Stimulated activated CD8-positive, alpha-beta memory T cell treated with anti-CD3 and anti-CD28 coated beads, Interleukin-15, amount 100 ng/mL, for 4 hours (primary cell): ENCODE measurements around the gene RAPGEFL1.
"Not testable (repeated sequence)": the region's sequence is repeated elsewhere in the genome, so short reads cannot be mapped to it uniquely, and the experiment has no call there.

ENCODE experiments used
- DNase-seq, 2 donors: peaks; one replicate each; pipeline ENCODE4 v3.0.0-alpha.2; 2020; ENCODE audit warnings: low read depth in 2 of 2

Gene RAPGEFL1

DNA sequence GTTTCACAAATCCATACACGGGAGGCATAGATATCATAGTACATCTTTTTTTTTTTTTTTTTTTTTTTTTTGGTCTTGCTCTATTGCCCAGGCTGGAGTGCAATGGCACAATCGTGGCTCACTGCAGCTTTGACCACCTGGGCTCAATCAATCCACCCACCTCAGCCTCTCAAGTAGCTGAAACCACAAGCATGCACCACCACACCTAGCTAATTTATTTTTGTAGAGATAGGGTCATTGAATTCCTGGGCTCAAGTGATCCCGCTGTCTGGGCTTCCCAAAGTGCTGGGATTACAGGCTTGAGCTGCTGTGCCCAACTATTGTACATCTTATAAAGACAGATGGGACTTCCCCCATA, 3.5 kb upstream of the RAPGEFL1 start:
- DNase-seq = no peak

GRCh38 chr17:40174514-40174913, 2.8 kb upstream of the RAPGEFL1 start:
- DNase-seq = no peak

DNA sequence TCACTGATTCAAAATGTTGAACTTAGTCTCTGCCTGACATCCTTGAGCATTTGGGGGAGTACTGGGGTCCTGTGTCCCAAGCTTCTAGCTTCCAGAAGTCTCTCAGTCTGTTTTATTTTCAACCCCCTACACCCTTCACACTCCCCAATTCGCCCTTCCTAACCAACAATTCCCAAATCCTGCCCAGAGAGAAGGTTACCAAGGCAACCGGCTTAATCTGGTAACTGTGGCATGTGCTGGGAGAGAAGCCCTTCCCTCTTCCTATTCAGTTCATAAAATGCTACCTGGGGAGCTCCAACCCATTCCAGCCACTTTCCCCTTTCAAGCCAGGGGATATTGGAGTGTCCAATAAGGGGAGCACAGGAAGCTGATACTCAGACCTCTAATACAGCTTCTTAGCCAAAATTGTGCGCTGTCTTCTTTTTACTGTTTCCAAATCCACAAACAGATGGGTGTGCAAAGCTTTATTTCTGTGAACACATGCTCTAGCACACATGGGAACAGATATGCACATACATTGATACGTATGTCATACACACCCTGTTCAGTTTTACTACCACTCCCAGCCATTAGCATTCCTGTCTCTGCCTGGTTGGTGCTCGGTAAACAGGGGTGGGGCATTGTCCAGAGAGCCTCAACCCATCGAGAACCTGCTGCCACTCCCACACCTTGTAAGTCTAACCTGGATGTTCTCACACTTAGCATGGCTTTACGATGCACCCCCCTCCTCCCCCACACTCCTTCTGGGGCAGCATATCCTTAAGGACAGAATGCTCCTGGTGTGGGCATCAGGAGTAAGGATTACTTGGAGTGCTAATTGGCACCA, 1.1 kb upstream of the RAPGEFL1 start:
- no peak for DNase-seq

GRCh38 chr17:40176754-40177110, 538 bp upstream of the RAPGEFL1 start:
- DNase-seq = no peak

DNA sequence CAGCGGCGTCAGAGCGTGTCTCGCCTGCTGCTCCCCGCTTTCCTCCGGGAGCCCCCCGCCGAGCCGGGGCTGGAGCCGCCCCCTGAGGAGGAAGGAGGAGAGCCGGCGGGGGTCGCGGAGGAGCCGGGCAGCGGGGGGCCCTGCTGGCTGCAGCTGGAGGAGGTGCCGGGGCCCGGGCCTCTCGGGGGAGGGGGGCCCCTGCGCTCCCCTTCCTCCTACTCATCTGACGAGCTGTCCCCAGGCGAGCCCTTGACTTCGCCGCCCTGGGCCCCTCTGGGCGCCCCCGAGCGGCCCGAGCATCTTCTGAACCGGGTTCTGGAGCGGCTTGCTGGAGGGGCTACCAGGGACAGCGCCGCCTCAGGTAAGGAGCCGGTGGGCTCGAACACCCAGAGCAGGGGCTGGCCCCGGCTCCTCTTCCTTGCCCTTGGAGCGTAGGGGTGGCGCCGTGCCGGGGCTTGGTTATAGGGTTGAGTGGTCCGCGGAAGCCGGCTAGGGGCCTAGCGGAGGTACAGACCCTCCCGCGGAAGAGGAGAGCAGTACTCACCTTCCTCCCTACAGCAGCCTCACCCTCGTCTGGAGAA, 841 bp downstream of the RAPGEFL1 start:
- no peak for DNase-seq

DNA sequence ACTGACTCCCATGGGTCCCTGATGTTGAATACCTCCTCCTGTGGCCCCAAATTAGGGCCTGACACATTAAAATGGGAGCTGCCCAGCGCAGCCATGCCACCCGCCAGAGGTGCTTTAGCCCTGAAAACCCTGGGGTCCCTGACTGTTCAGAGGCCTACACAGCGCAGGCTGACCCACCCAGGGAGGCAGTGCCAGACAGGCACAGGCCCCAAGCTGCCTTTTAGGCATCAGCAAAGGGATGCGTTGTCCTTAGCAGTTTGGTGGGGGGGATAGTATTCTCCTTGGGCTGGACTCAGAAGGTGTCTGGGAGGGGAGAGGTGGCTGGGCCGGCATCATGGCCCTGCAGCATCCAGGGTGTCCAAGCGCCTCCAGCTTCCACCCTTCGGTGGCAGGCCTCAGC, 1.4 kb downstream of the RAPGEFL1 start:
- DNase-seq = no peak

- DNase-seq = no peak
Measured at GRCh38 chr17:40179923-40180659, 2.8 kb downstream of the RAPGEFL1 start.

DNA sequence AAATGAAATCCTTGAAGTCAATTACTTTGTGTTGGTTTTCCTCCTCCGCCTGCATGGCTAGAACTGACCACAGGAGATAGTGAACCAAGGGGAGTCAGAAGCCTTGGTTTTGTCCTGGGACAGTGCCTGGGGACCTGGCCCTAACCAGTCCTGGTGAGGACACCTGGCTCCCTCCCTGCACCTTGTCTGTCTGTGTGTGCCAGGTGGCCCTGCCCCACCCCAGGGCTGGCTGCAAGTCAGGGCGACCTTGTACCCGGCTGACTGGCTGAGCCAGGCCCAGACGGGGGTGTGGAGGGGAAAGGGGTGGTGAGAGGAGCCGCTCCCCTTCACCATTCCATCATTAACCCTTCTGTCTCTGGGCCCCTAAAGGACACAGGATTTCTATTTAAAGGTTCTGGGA, 3.4 kb downstream of the RAPGEFL1 start:
- no peak for DNase-seq

DNA sequence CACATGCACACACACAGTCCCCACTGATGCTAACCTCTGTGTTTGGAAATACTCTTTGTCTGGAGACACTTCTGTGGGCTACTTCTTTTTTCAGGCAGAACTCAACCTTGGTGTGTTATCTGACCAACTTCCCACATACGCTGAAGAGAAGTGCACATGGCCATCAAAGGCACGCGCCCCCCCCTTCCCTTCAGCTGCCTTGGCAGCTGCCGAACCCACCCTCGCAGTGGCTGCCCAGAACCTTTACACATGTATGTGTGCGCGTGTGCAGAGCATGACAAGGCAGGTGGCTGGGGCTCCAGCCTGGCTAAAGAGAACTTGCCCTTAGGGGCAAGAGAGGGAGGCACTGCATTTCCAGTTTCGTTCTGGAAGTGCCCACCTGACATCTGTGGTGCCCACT, 3.9 kb downstream of the RAPGEFL1 start:
- no peak for DNase-seq

DNA sequence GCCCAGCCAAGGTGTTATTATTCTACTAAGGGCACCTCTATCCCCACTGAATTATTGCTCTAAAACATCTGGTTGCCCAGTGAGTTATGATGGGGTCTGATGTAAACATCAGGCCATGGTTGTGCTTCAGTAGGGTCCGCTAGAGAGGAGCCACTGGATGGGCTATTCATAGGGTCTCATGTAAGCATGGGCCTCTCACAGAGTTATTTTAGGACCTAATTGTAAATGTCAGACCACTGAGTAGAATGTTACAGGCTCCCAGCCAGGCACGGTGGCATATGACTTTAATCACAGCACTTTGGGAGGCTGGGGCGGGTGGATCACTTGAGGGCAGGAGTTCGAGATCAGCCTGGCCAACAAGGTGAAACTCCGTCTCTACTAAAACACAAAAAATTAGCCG, 5.3 kb downstream of the RAPGEFL1 start:
- DNase-seq = no peak

DNA sequence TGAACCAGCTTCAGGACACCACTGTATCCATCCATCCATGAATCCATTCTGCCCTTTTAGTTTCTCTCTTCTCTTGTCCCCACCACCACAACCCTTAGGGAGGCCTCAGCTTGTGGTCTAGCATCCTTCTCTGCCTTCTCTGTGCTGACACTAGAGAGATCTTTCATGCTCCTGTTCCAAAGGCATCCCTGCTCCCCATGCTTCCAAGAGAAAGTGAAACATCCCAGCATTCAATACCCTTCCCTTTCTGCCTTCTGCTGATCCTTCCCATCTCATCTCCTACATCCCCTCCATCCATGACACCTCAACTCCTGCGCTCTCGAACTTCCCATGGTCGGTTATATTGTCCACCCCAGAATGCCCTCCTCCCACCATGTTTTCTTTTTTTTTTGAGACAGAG, 10.0 kb downstream of the RAPGEFL1 start:
- DNase-seq = no peak

- no peak for DNase-seq
Measured at GRCh38 chr17:40188694-40189093, 11.4 kb downstream of the RAPGEFL1 start.

GRCh38 chr17:40190197-40191021, 13.1 kb downstream of the RAPGEFL1 start:
- DNase-seq = no peak

- peak; percentile 36 to 39 for DNase-seq
Measured at GRCh38 chr17:40191237-40192208, 14.3 kb downstream of the RAPGEFL1 start.

DNA sequence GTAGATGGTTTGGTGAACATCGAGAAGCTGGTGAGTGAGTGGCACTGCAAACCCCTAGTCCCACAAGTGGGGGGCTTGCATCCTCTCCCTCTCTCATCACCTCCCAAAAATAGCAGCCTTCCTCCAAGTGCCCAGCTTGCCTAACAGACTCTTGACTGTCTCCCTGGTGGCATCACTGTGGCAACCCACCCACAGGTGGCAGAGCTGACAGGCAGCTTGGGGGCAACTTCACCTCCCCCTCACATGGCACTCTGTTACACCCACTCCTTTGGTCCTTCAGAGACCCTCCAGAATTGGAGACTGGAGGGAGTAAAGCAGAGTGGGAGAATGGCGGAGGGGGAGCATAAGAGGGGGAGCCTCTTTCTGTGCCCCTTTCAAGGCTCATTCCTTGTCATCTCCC, 15.7 kb downstream of the RAPGEFL1 start:
- DNase-seq = no peak

DNA sequence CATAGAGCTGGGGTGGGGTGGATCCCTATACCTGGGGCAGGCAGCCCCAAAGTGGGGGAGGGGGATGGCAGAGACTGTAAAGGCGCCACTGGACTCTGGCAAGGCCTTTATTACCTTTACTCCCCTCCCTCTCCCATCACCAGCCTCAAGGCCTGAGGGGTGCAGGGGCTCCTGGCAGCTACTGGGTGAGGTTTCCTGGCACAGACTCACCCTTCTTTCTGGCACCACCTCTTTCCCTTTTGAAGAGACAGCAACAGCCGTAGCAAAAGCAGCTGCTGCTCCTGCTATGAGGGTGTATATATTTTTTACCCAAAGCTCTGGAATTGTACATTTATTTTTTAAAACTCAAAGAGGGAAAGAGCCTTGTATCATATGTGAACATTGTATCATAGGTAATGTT, 17.6 kb downstream of the RAPGEFL1 start:
- no peak for DNase-seq

- no peak for DNase-seq
Measured at GRCh38 chr17:40197550-40197949, 20.3 kb downstream of the RAPGEFL1 start.

- DNase-seq = not testable (repeated sequence)
Measured at GRCh38 chr17:40197965-40198456, 20.7 kb downstream of the RAPGEFL1 start.

DNA sequence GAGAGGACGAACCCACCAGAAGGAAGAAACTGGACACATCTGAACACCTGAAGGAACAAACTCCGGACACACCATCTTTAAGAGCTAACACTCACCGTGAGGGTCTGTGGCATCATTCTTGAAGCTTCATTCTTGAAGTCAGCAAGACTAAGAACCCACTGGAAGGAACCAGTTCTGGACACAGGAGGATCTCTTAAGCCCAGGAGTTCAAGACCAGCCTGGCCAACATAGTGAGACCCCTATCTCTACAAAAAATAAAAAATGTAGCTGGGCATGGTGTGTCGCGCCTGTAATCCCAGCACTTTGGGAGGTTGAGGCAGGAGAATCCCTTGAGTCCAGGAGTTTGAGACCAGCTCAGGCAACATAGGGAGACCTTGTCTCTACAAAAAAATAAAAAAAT, 21.3 kb downstream of the RAPGEFL1 start:
- DNase-seq = no peak

DNA sequence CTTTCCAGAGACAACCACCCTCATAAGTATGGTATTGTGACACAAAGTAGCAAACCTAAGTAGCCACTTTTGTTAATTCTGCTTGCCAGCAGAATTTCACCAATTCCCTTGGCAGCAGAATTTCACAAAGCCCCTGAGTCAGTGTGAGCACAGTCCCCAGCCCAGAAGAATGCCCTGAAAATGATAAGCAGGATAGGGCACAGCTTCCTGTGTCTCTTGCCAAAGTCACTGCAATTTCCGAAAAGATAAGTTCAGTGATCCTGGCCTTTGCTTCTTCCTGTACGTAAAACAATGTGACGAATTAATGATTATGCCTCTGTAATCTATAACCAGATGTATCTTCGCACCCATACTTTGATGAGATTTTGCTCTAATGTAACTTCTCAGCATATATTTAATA, 25.9 kb downstream of the RAPGEFL1 start:
- no peak for DNase-seq

DNA sequence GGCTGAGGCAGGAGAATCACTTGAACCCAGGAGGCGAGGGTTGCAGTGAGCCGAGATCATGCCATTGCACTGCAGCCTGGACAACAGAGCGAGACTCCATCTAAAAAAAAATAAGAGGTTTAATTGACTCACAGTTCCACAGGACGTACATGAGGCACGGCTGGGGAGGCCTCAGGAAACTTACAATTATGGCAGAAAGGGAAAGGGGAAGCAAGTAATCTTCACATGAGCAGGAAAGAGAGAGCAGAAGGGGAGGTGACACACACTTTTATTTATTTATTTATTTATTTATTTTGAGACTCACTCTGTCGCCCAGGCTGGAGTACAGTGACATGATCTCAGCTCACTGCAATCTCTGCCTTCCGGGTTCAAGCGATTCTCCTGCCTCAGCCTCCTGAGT, 28.9 kb downstream of the RAPGEFL1 start:
- DNase-seq = not testable (repeated sequence)
